IMR-90 (cell line): ENCODE data around the gene TFEB. TPM values are rescaled to one million over a fixed set of nuclear protein-coding genes. Genes with fewer than 3 reads are reported as not detected.

Experiments used
- ATAC-seq: fragments of 200-7000 bp; cut with Tn5 transposase; 2 replicates; pipeline ENCODE4 v1.9.1; 2020; ENCODE audit warnings: low read depth, mild to moderate bottlenecking, moderate library complexity
- BruUV-seq: library from RNA; stranded (reverse); fragments of 400-500 nt; replicated peaks from 2 replicates; lab custom pipeline; 2021; lab: Mats Ljungman, UMichigan
- CTCF ChIA-PET: fragments of 300-600 bp; formaldehyde crosslinking; extraction: SDS; loops from one replicate; lab custom pipeline; 2021; ENCODE audit warnings: antibody characterized with exemption; lab: Yijun Ruan, JAX
- POLR2A ChIA-PET: fragments of 300-600 bp; sonication (Branson Sonifier 250); formaldehyde crosslinking; loops from one replicate; lab custom pipeline; 2022; ENCODE audit warnings: antibody characterized with exemption; ENCODE audit not compliant: unreplicated experiment; lab: Charles Lee
- DNase-seq: peaks from one replicate; pipeline ENCODE4 v3.0.0; 2013
- H2AFZ ChIP-seq: replicated peaks from 2 replicates; pipeline ENCODE3; 2013; ENCODE audit warnings: low read length, mild to moderate bottlenecking; ENCODE audit not compliant: poor library complexity
- H2AK5ac ChIP-seq: 2 replicates; pipeline ENCODE4 v1.6.1; 2013; ENCODE audit warnings: low read depth, low read length, inconsistent platforms
- H2AK9ac ChIP-seq: replicated peaks from 2 replicates; pipeline ENCODE3; 2013; ENCODE audit warnings: mild to moderate bottlenecking, low read depth, low read length, moderate library complexity; ENCODE audit not compliant: poor library complexity
- H2BK120ac ChIP-seq: 2 replicates; pipeline ENCODE4 v1.6.1; 2013; ENCODE audit warnings: low read depth, low read length, inconsistent platforms
- H2BK15ac ChIP-seq: 3 replicates; pipeline ENCODE4 v1.6.1; 2013; ENCODE audit warnings: low read depth, low read length, inconsistent platforms
- H2BK20ac ChIP-seq: 2 replicates; pipeline ENCODE4 v1.6.1; 2013; ENCODE audit warnings: low read depth, mild to moderate bottlenecking, inconsistent platforms, low read length, moderate library complexity
- H2BK5ac ChIP-seq: 2 replicates; pipeline ENCODE4 v1.6.1; 2013; ENCODE audit warnings: mild to moderate bottlenecking, low read depth, low read length, inconsistent platforms; ENCODE audit not compliant: poor library complexity, severe bottlenecking
- H3K14ac ChIP-seq: replicated peaks from 2 replicates; pipeline ENCODE4 v1.6.1; 2013; ENCODE audit warnings: low read depth, low read length, inconsistent platforms
- H3K18ac ChIP-seq: 2 replicates; pipeline ENCODE4 v1.6.1; 2013; ENCODE audit warnings: low read depth, low read length, control low read depth
- H3K23ac ChIP-seq: 2 replicates; pipeline ENCODE4 v1.6.1; 2013; ENCODE audit warnings: low read depth, low read length, inconsistent platforms
- H3K27ac ChIP-seq: 2 replicates; pipeline ENCODE4 v1.5.1; 2013; ENCODE audit warnings: mild to moderate bottlenecking, control low read depth, low read length; ENCODE audit not compliant: insufficient read depth
- H3K27me3 ChIP-seq: 2 replicates; pipeline ENCODE4 v1.6.1; 2013; ENCODE audit warnings: low read length; ENCODE audit not compliant: control insufficient read depth, insufficient read depth
- H3K36me3 ChIP-seq: 2 replicates; pipeline ENCODE4 v1.6.1; 2013; ENCODE audit warnings: low read length, mixed read lengths; ENCODE audit not compliant: control insufficient read depth, insufficient read depth
- H3K4ac ChIP-seq: 2 replicates; pipeline ENCODE4 v1.6.1; 2013; ENCODE audit warnings: low read depth, low read length, inconsistent platforms
- H3K4me1 ChIP-seq: 2 replicates; pipeline ENCODE4 v1.6.1; 2013; ENCODE audit warnings: low read length, mixed read lengths; ENCODE audit not compliant: control insufficient read depth, insufficient read depth
- H3K4me2 ChIP-seq: 2 replicates; pipeline ENCODE4 v1.6.1; 2013; ENCODE audit warnings: low read depth, mild to moderate bottlenecking, control low read depth, low read length, moderate library complexity
- H3K4me3 ChIP-seq: 2 replicates; pipeline ENCODE4 v1.5.1; 2013; ENCODE audit warnings: low read depth, mild to moderate bottlenecking, control low read depth, low read length, moderate library complexity; ENCODE audit not compliant: insufficient read depth
- H3K56ac ChIP-seq: 2 replicates; pipeline ENCODE4 v1.6.1; 2013; ENCODE audit warnings: low read length, inconsistent platforms; ENCODE audit not compliant: insufficient read depth; ENCODE audit errors: extremely low read depth
- H3K79me1 ChIP-seq, 2 experiments: 2 replicates each; pipeline ENCODE4 v1.6.1; 2013; ENCODE audit warnings: low read length in 2 of 2, inconsistent platforms in 1 of 2, low read depth in 1 of 2
- H3K9ac ChIP-seq: 2 replicates; pipeline ENCODE4 v1.6.1; 2013; ENCODE audit warnings: low read depth, low read length, control low read depth
- H3K9me1 ChIP-seq: 2 replicates; pipeline ENCODE4 v1.6.1; 2013; ENCODE audit warnings: low read length, inconsistent platforms; ENCODE audit not compliant: insufficient read depth
- H3K9me3 ChIP-seq: 2 replicates; pipeline ENCODE4 v1.6.1; 2013; ENCODE audit warnings: low read length; ENCODE audit not compliant: control insufficient read depth, insufficient read depth
- H4K20me1 ChIP-seq: 2 replicates; pipeline ENCODE4 v1.6.1; 2013; ENCODE audit warnings: low read length, inconsistent platforms; ENCODE audit not compliant: insufficient read depth
- H4K5ac ChIP-seq: 2 replicates; pipeline ENCODE4 v1.6.1; 2013; ENCODE audit warnings: mild to moderate bottlenecking, low read depth, low read length, control low read depth
- H4K8ac ChIP-seq, 2 experiments: 2 replicates each; pipeline ENCODE4 v1.6.1; 2013; ENCODE audit warnings: low read depth in 2 of 2, low read length in 2 of 2, control low read depth in 1 of 2, inconsistent platforms in 1 of 2
- H4K91ac ChIP-seq: 2 replicates; pipeline ENCODE4 v1.6.1; 2013; ENCODE audit warnings: low read depth, low read length, inconsistent platforms; ENCODE audit not compliant: insufficient read depth
- CHD1 ChIP-seq: IDR thresholded peaks from 2 replicates; pipeline ENCODE4 v1.6.1; 2012; ENCODE audit warnings: low read depth, low read length, improper control_type of control experiment
- POLR2A ChIP-seq: IDR thresholded peaks from 2 replicates; pipeline ENCODE4 v1.6.1; 2012; ENCODE audit warnings: mild to moderate bottlenecking, low read depth, low read length
- RCOR1 ChIP-seq: IDR thresholded peaks from 2 replicates; pipeline ENCODE4 v1.6.1; 2012; ENCODE audit warnings: mild to moderate bottlenecking, low read length, improper control_type of control experiment; ENCODE audit not compliant: insufficient replicate concordance
- WGBS, 2 experiments: methylation state at CpG; one replicate each; pipeline versions ENCODE4 v1.1.5 to v1.1.7; 2013; ENCODE audit warnings: missing lambda C conversion rate in 2 of 2; ENCODE audit not compliant: insufficient read length in 1 of 2; ENCODE audit errors: extremely low coverage in 2 of 2; 5-methylcytosine and 5-hydroxymethylcytosine counted together
- dilution Hi-C: fragments of 300-500 bp; cut with HindIII; formaldehyde crosslinking; loops from one replicate; pipeline ENCODE4 v1.14.3; 2018; ENCODE audit warnings: low sequenced_read_pairs; ENCODE audit not compliant: unreplicated experiment
- in situ Hi-C: fragments of 300-500 bp; cut with MboI; formaldehyde crosslinking; loops from 3 replicates; pipeline ENCODE4 v1.14.3; 2019; ENCODE audit warnings: low sequenced_read_pairs, inconsistent platforms, mixed read lengths
- intact Hi-C: fragments of 100-400 bp; cut with micrococcal nuclease; formaldehyde crosslinking; loops from 2 replicates; pipeline ENCODE4 v1.10.0; 2022
- polyA plus RNA-seq, 3 experiments: library from polyadenylated mRNA; depleted of rRNA; stranded (reverse); fragments of >200 nt; gene quantifications; 2 replicates each; pipeline ENCODE4 v1.2.3, GENCODE V29; 2012; ENCODE audit warnings: low replicate concordance in 1 of 3
- total RNA-seq: library from RNA; depleted of rRNA; stranded (reverse); fragments of >200 nt; gene quantifications from 2 replicates; pipeline ENCODE4 v1.2.3, GENCODE V29; 2012

TFEB gene
- total and polyA plus RNA-seq, 2 of the 4 experiments (the other 2 are of a cell fraction): 4.5 to 4.9 TPM

- in situ Hi-C loops (no loop called here), dilution Hi-C loops (no loop called here), intact Hi-C loops (no loop called here)
- H2BK5ac ChIP-seq: no peak overlapping the region
- no peak overlapping the region for H3K23ac ChIP-seq
- H4K20me1 ChIP-seq: no peaks in the 10 kb centered on the region
- H2AFZ ChIP-seq: no peak overlapping the region
- no peak overlapping the region for H4K91ac ChIP-seq
- no peak overlapping the region for H2AK9ac ChIP-seq
- H2AK5ac ChIP-seq: no peak overlapping the region
- ChIA-PET POLR2A (no interaction called here), CTCF (no interaction called here)
- BruUV-seq: no TSS peak
- no peak overlapping the region for H3K4me2 ChIP-seq
- no peak overlapping the region for H3K27ac ChIP-seq
- H2BK120ac ChIP-seq: no peak overlapping the region
- H3K79me1 ChIP-seq: no peaks in the 10 kb centered on the region
- no CpG with 5 or more reads among the region's 2 CpGs for WGBS, 2 experiments
- H3K9ac ChIP-seq: no peak overlapping the region
- H3K14ac ChIP-seq: no peak overlapping the region
- peaks cover 25% of the 10 kb centered on the region for H3K27me3 ChIP-seq
- H2BK20ac ChIP-seq: no peak overlapping the region
- H3K9me3 ChIP-seq: no peaks in the 10 kb centered on the region
- TF ChIP-seq RCOR1 (no peak), POLR2A (no peak), CHD1 (no peak)
- H4K5ac ChIP-seq: no peak overlapping the region
- ATAC-seq: no peak
- no peak overlapping the region for H3K56ac ChIP-seq
- H4K8ac ChIP-seq: no peak overlapping the region
- H3K4ac ChIP-seq: no peak overlapping the region
- H3K18ac ChIP-seq: no peak overlapping the region
- H3K4me1 ChIP-seq: peaks cover 3% of the 10 kb centered on the region; the same call in 1 of the 2 replicates
- H3K9me1 ChIP-seq: no peaks in the 10 kb centered on the region; the same call in 1 of the 2 replicates
- H3K36me3 ChIP-seq: no peaks in the 10 kb centered on the region
- DNase-seq: no peak
- H2BK15ac ChIP-seq: no peak overlapping the region
- H3K4me3 ChIP-seq: no peak overlapping the region
Observed at GRCh38 chr6:41759905-41760579, 24.6 kb upstream of the TFEB start.
